Calu3 (cell line): Measurements from ENCODE around the gene CISTR. TPM values are rescaled to one million over a fixed set of nuclear protein-coding genes. Genes with fewer than 3 reads are reported as not detected.

Experiments
- BruUV-seq: library from RNA; stranded (reverse); fragments of 400-500 nt; replicated peaks from 2 replicates; lab custom pipeline; 2021; lab: Mats Ljungman, UMichigan
- CTCF ChIA-PET: fragments of 300-600 bp; sonication (Branson Sonifier 250); formaldehyde crosslinking; loops from one replicate; lab custom pipeline; 2022; ENCODE audit warnings: antibody characterized with exemption; lab: Charles Lee
- DNase-seq: peaks from one replicate; pipeline ENCODE4 v3.0.0; 2022
- H3K27ac Mint-ChIP-seq: one replicate; pipeline ENCODE4 v1.8.0; 2022; ENCODE audit warnings: mixed read lengths; ENCODE audit not compliant: unreplicated experiment
- H3K27me3 Mint-ChIP-seq: one replicate; pipeline ENCODE4 v1.8.0; 2022; ENCODE audit warnings: mixed read lengths; ENCODE audit not compliant: unreplicated experiment
- H3K36me3 Mint-ChIP-seq: one replicate; pipeline ENCODE4 v1.8.0; 2022; ENCODE audit warnings: mild to moderate bottlenecking, moderate library complexity, mixed read lengths; ENCODE audit not compliant: insufficient read depth, unreplicated experiment
- H3K4me1 Mint-ChIP-seq: one replicate; pipeline ENCODE4 v1.8.0; 2022; ENCODE audit warnings: mild to moderate bottlenecking, low read depth, mixed read lengths; ENCODE audit not compliant: unreplicated experiment
- H3K4me3 Mint-ChIP-seq: one replicate; pipeline ENCODE4 v1.8.0; 2022; ENCODE audit warnings: mild to moderate bottlenecking, low read depth, moderate library complexity, mixed read lengths; ENCODE audit not compliant: unreplicated experiment
- H3K9me3 Mint-ChIP-seq: one replicate; pipeline ENCODE4 v1.8.0; 2022; ENCODE audit warnings: low read depth, mixed read lengths; ENCODE audit not compliant: unreplicated experiment
- CTCF ChIP-seq: fragments of 200-600 bp; IDR thresholded peaks from one replicate; pipeline ENCODE4 v1.8.0; 2022; ENCODE audit warnings: antibody characterized with exemption; ENCODE audit not compliant: unreplicated experiment
- intact Hi-C: fragments of 100-400 bp; cut with micrococcal nuclease; formaldehyde crosslinking; loops from one replicate; pipeline ENCODE4 v1.10.0; 2022; ENCODE audit not compliant: unreplicated experiment
- total RNA-seq: library from RNA; stranded (reverse); gene quantifications from 2 replicates; pipeline ENCODE4 v1.2.3, GENCODE V29; 2022

The CISTR gene
- total RNA-seq, 1 experiment from 2014 or later = not detected

GRCh38 chr12:53755451-53755891, 3.7 kb upstream of the CISTR start:
- no peak for DNase-seq
- BruUV-seq = no TSS peak
- CTCF ChIA-PET = no interaction called here
- H3K4me1 Mint-ChIP-seq = no peaks in the 10 kb centered on the region
- no peak for TF ChIP-seq CTCF
- H3K9me3 Mint-ChIP-seq = no peaks in the 10 kb centered on the region
- intact Hi-C loops = no loop called here
- no peaks in the 10 kb centered on the region for H3K36me3 Mint-ChIP-seq
- peaks cover 30% of the 10 kb centered on the region for H3K27me3 Mint-ChIP-seq
- no peak overlapping the region for H3K4me3 Mint-ChIP-seq
- H3K27ac Mint-ChIP-seq = no peak overlapping the region

- no peak for TF ChIP-seq CTCF
- no peak for DNase-seq
- intact Hi-C loops = no loop called here
- no peaks in the 10 kb centered on the region for H3K4me1 Mint-ChIP-seq
- no peak overlapping the region for H3K27ac Mint-ChIP-seq
- no TSS peak for BruUV-seq
- H3K9me3 Mint-ChIP-seq = no peaks in the 10 kb centered on the region
- H3K36me3 Mint-ChIP-seq = no peaks in the 10 kb centered on the region
- peaks cover 23% of the 10 kb centered on the region for H3K27me3 Mint-ChIP-seq
- no peak overlapping the region for H3K4me3 Mint-ChIP-seq
- CTCF ChIA-PET = interaction anchor here (1.2 kb wide), 1 partner anchor 56 kb away, joined by 5 read pairs; no protein-coding TSS in a partner anchor
Measured at GRCh38 chr12:53754633-53755264, 3.0 kb upstream of the CISTR start.

- Mint-ChIP-seq H3K27ac (no peak overlapping the region), H3K36me3 (no peaks in the 10 kb centered on the region), H3K27me3 (peaks cover 17% of the 10 kb centered on the region), H3K4me3 (no peak overlapping the region), H3K9me3 (no peaks in the 10 kb centered on the region), H3K4me1 (no peaks in the 10 kb centered on the region)
- no peak for DNase-seq
- CTCF ChIA-PET = interaction anchor here (1.2 kb wide), 1 partner anchor 55 kb away, joined by 5 read pairs; no protein-coding TSS in a partner anchor
- intact Hi-C loops = no loop called here
- BruUV-seq = no TSS peak
- TF ChIP-seq CTCF = no peak
Measured at GRCh38 chr12:53754188-53754585, 2.4 kb upstream of the CISTR start.

- Mint-ChIP-seq H3K36me3 (no peaks in the 10 kb centered on the region), H3K9me3 (no peaks in the 10 kb centered on the region), H3K4me1 (no peaks in the 10 kb centered on the region), H3K27ac (no peak overlapping the region), H3K4me3 (no peak overlapping the region), H3K27me3 (peaks cover 2% of the 10 kb centered on the region)
- CTCF ChIA-PET = interaction anchor here (0.8 to 1.1 kb wide), 2 partner anchors 9 to 45 kb away, joined by 3 to 7 read pairs; no protein-coding TSS in a partner anchor
- no peak for DNase-seq
- BruUV-seq = no TSS peak
- no peak for TF ChIP-seq CTCF
- intact Hi-C loops = no loop called here
Measured at GRCh38 chr12:53752621-53753020, 842 bp upstream of the CISTR start.
